Measurements from ENCODE around the gene NELFB.

NELFB gene

GRCh38 chr9:137305798-137306065 is 50.6 kb downstream of the NELFB start:
- no peak for TF ChIP-seq CTCF (IDR thresholded peaks at IDR 0.05; ENCODE audit: control insufficient read depth, extremely low read depth, insufficient read depth)
- DNase-seq (ENCODE audit: low read depth), result no peak
- H3K4me3 ChIP-seq (ENCODE audit: low read depth, low read length), result no peak overlapping the region

GRCh38 chr9:137306066-137306849 is 51.1 kb downstream of the NELFB start:
- DNase-seq (ENCODE audit: low read depth), result no peak
- no peak for TF ChIP-seq CTCF (IDR thresholded peaks at IDR 0.05; ENCODE audit: control insufficient read depth, extremely low read depth, insufficient read depth)
- no peak overlapping the region for H3K4me3 ChIP-seq (ENCODE audit: low read depth, low read length)

- no peak for TF ChIP-seq CTCF (IDR thresholded peaks at IDR 0.05; ENCODE audit: control insufficient read depth, extremely low read depth, insufficient read depth)
- no peak for DNase-seq (ENCODE audit: low read depth)
- H3K4me3 ChIP-seq (ENCODE audit: low read depth, low read length), result no peak overlapping the region
Observed at GRCh38 chr9:137306850-137307254, 51.7 kb downstream of the NELFB start.

GRCh38 chr9:137307255-137308056 is 52.3 kb downstream of the NELFB start:
- no peak for DNase-seq (ENCODE audit: low read depth)
- no peak overlapping the region for H3K4me3 ChIP-seq (ENCODE audit: low read depth, low read length)
- TF ChIP-seq CTCF (IDR thresholded peaks at IDR 0.05; ENCODE audit: control insufficient read depth, extremely low read depth, insufficient read depth), result no peak

- no peak for DNase-seq (ENCODE audit: low read depth)
- TF ChIP-seq CTCF (IDR thresholded peaks at IDR 0.05; ENCODE audit: control insufficient read depth, extremely low read depth, insufficient read depth), result no peak
- H3K4me3 ChIP-seq (ENCODE audit: low read depth, low read length), result no peak overlapping the region
Observed at GRCh38 chr9:137308057-137308619, 53.0 kb downstream of the NELFB start.

- no peak for DNase-seq (ENCODE audit: low read depth)
- no peak overlapping the region for H3K4me3 ChIP-seq (ENCODE audit: low read depth, low read length)
- no peak for TF ChIP-seq CTCF (IDR thresholded peaks at IDR 0.05; ENCODE audit: control insufficient read depth, extremely low read depth, insufficient read depth)
Observed at GRCh38 chr9:137309368-137310188, 54.5 kb downstream of the NELFB start.

All from LNCaP clone FGC (cell line).